GM12878 (cell line): ENCODE results near the gene NUDT1. TPM values are rescaled to one million over a fixed set of nuclear protein-coding genes. Genes with fewer than 3 reads are reported as not detected.
A peak's percentile ranks its signal among the peaks of the same experiment; 100 is the strongest.

Experiments used
- ATAC-seq: fragments of 200-7000 bp; cut with Tn5 transposase; 3 replicates; pipeline ENCODE4 v1.9.1; 2020; ENCODE audit warnings: mild to moderate bottlenecking, moderate library complexity
- BruUV-seq: library from RNA; stranded (reverse); fragments of 400-500 nt; replicated peaks from 2 replicates; lab custom pipeline; 2021; lab: Mats Ljungman, UMichigan
- CTCF ChIA-PET: fragments of 300-600 bp; sonication (Branson Sonifier 250); formaldehyde crosslinking; extraction: SDS; loops from one replicate; lab custom pipeline; 2021; ENCODE audit warnings: inconsistent platforms; lab: Yijun Ruan, JAX
- POLR2A ChIA-PET: fragments of 350-600 bp; formaldehyde crosslinking; extraction: SDS; loops from one replicate; lab custom pipeline; 2021; ENCODE audit warnings: inconsistent platforms; lab: Charles Lee
- RAD21 ChIA-PET: fragments of 300-600 bp; sonication (Branson Sonifier 250); formaldehyde crosslinking; loops from one replicate; lab custom pipeline; 2023; ENCODE audit warnings: antibody characterized with exemption; ENCODE audit not compliant: unreplicated experiment; lab: Charles Lee
- SMC1A ChIA-PET: fragments of 300-600 bp; sonication (Branson Sonifier 250); formaldehyde crosslinking; loops from one replicate; lab custom pipeline; 2023; ENCODE audit not compliant: unreplicated experiment, uncharacterized antibody; lab: Charles Lee
- DNase-seq: peaks from one replicate; pipeline ENCODE4 v3.0.0-alpha.2; 2011; ENCODE audit warnings: low read depth, low spot score
- FAIRE-seq: peaks from 3 replicates; lab custom pipeline; 2011; peaks lifted over from hg19 to GRCh38; lab: Jason Lieb, UNC
- H2AFZ ChIP-seq: 2 replicates; pipeline ENCODE4 v1.6.0; 2011; ENCODE audit warnings: low read depth, low read length, control low read depth; ENCODE audit not compliant: control insufficient read depth
- H3K27ac ChIP-seq: 2 replicates; pipeline ENCODE4 v1.5.1; 2011; ENCODE audit warnings: control low read depth; ENCODE audit not compliant: control insufficient read depth, insufficient read depth
- H3K27me3 ChIP-seq, 2 experiments: replicated peaks in 1 of 2; 2 replicates each; pipeline versions ENCODE4 v1.6.0 to v1.6.1; 2011; ENCODE audit warnings: low read length in 1 of 2; ENCODE audit not compliant: control insufficient read depth in 2 of 2, insufficient read depth in 2 of 2
- H3K36me3 ChIP-seq, 2 experiments: 2 replicates each; pipeline ENCODE4 v1.5.1; 2011; ENCODE audit warnings: low read length in 1 of 2; ENCODE audit not compliant: control insufficient read depth in 2 of 2, insufficient read depth in 2 of 2
- H3K4me1 ChIP-seq: 2 replicates; pipeline ENCODE4 v1.6.1; 2011; ENCODE audit warnings: mild to moderate bottlenecking, low read length, moderate library complexity, mixed read lengths; ENCODE audit not compliant: control insufficient read depth, insufficient read depth
- H3K4me2 ChIP-seq: 2 replicates; pipeline ENCODE4 v1.6.0; 2011; ENCODE audit warnings: control low read depth; ENCODE audit not compliant: control insufficient read depth, insufficient read depth
- H3K4me3 ChIP-seq: fragments of 200-600 bp; sonication (generic); 2 replicates; pipeline ENCODE4 v1.5.1; 2016
- H3K79me2 ChIP-seq: 2 replicates; pipeline ENCODE4 v1.6.0; 2011; ENCODE audit warnings: low read length; ENCODE audit not compliant: control insufficient read depth, insufficient read depth
- H3K9ac ChIP-seq: 2 replicates; pipeline ENCODE4 v1.8.0; 2011; ENCODE audit warnings: low read length, control low read depth, mixed read lengths; ENCODE audit not compliant: control insufficient read depth, insufficient read depth
- H3K9me3 ChIP-seq: replicated peaks from 3 replicates; pipeline ENCODE4 v1.5.1; 2011; ENCODE audit warnings: mild to moderate bottlenecking, low read length; ENCODE audit not compliant: control insufficient read depth, insufficient read depth
- H4K20me1 ChIP-seq: 2 replicates; pipeline ENCODE4 v1.6.0; 2011; ENCODE audit not compliant: control insufficient read depth, insufficient read depth
- BCL11A ChIP-seq: IDR thresholded peaks from 2 replicates; pipeline ENCODE4 v1.6.1; 2011; ENCODE audit warnings: low read depth, low read length
- HDGF ChIP-seq: fragments of 450-650 bp; IDR thresholded peaks from 2 replicates; pipeline ENCODE4 v1.6.1; 2016; ENCODE audit warnings: antibody characterized with exemption
- IKZF2 ChIP-seq, 2 experiments: fragments of 450-650 bp; IDR thresholded peaks; 2 replicates each; pipeline ENCODE4 v1.6.1; 2017; ENCODE audit warnings: mild to moderate bottlenecking in 2 of 2, moderate library complexity in 2 of 2
- MLLT1 ChIP-seq: fragments of 450-650 bp; IDR thresholded peaks from 2 replicates; pipeline ENCODE4 v1.6.1; 2016; ENCODE audit warnings: mild to moderate bottlenecking
- POLR2A ChIP-seq: IDR thresholded peaks from 2 replicates; pipeline ENCODE4 v1.6.1; 2011; ENCODE audit warnings: low read depth, mild to moderate bottlenecking, low read length
- RUNX3 ChIP-seq: IDR thresholded peaks from 2 replicates; pipeline ENCODE4 v1.6.1; 2012; ENCODE audit warnings: low read length, inconsistent platforms
- TCF3 ChIP-seq: IDR thresholded peaks from 2 replicates; pipeline ENCODE4 v1.6.1; 2012; ENCODE audit warnings: low read depth, mild to moderate bottlenecking, low read length, borderline replicate concordance; ENCODE audit not compliant: insufficient read depth
- ZNF592 ChIP-seq: fragments of 450-650 bp; IDR thresholded peaks from 2 replicates; pipeline ENCODE4 v1.6.1; 2017; ENCODE audit warnings: mild to moderate bottlenecking, moderate library complexity
- WGBS: methylation state at CpG from one replicate; pipeline ENCODE4 v1.1.6; 2016; ENCODE audit warnings: low lambda C conversion rate; ENCODE audit not compliant: insufficient replicate concordance, insufficient coverage; ENCODE audit errors: missing lambda C conversion rate; 5-methylcytosine and 5-hydroxymethylcytosine counted together
- in situ Hi-C: fragments of 300-500 bp; cut with MboI; formaldehyde crosslinking; loops from 9 replicates; pipeline ENCODE4 v1.14.3; 2018; ENCODE audit warnings: mixed read lengths
- intact Hi-C: fragments of 100-400 bp; cut with micrococcal nuclease; formaldehyde crosslinking; loops from one replicate; pipeline ENCODE4 v1.14.2; 2022; ENCODE audit not compliant: unreplicated experiment
- polyA plus RNA-seq, 11 experiments: library from polyadenylated mRNA; depleted of rRNA in 4 of 11; unstranded in 6 of 11; stranded (reverse) in 5 of 11; fragments of >200 nt; fragmentation: Nextera tagmentation in 4 of 11; fragmentation: Illumina TruSeq in 1 of 11; extraction: Ambion mirVana in 4 of 11; extraction: Trizol in 1 of 11; gene quantifications; 1 replicate in 1 of 11; 2 replicates in 10 of 11; pipeline versions ENCODE4 v1.2.1 to v1.2.3, GENCODE V29; 2011 to 2016; ENCODE audit warnings: inconsistent platforms in 2 of 11, missing spikeins in 2 of 11, low read depth in 1 of 11
- total RNA-seq, 4 experiments: library from RNA; depleted of rRNA in 3 of 4; stranded (reverse); fragments of >200 nt in 3 of 4; fragmentation: Illumina TruSeq in 1 of 4; extraction: Trizol in 1 of 4; gene quantifications; 2 replicates each; pipeline versions ENCODE4 v1.2.1 to v1.2.3, GENCODE V29; 2013 to 2021

The NUDT1 gene
- total and polyA plus RNA-seq, 10 of the 15 experiments (the other 5 are each of a cell fraction or from before 2014, with no cell fraction given), result 7.7 to 122 (median 59.2) TPM

GRCh38 chr7:2253525-2254244 lies 11.7 kb downstream of the NUDT1 start:
- H3K9ac ChIP-seq, result no peak overlapping the region
- H3K79me2 ChIP-seq, result peaks cover 3% of the 10 kb centered on the region
- no peak overlapping the region for H2AFZ ChIP-seq
- peaks cover 8 to 41% of the 10 kb centered on the region in 2 experiments; a peak in 3 of 4 replicates for H3K36me3 ChIP-seq
- no peaks in the 10 kb centered on the region for H4K20me1 ChIP-seq
- no peaks in the 10 kb centered on the region for H3K27me3 ChIP-seq
- ChIA-PET POLR2A (interaction anchor here (0.7 kb wide), 1 partner anchor 38 kb away, joined by 4 read pairs; no protein-coding TSS in a partner anchor), CTCF (no interaction called here), RAD21 (no interaction called here), SMC1A (no interaction called here)
- FAIRE-seq, result no peak
- TF ChIP-seq POLR2A (peak; percentile 23; the same call in 1 of the 2 replicates), RUNX3 (no peak)
- no TSS peak for BruUV-seq
- intact Hi-C loops (no loop called here), in situ Hi-C loops (no loop called here)
- 98% methylated on average over 22 of the region's 32 CpGs for WGBS
- no peak for ATAC-seq
- H3K9me3 ChIP-seq, result no peaks in the 10 kb centered on the region; the same call in 2 of the 3 replicates
- DNase-seq, result no peak
- H3K4me2 ChIP-seq, result no peak overlapping the region
- no peak overlapping the region for H3K4me3 ChIP-seq
- H3K27ac ChIP-seq, result no peak overlapping the region
- peaks cover 29% of the 10 kb centered on the region for H3K4me1 ChIP-seq

GRCh38 chr7:2254429-2255144 lies 12.6 kb downstream of the NUDT1 start:
- 94% methylated on average over 31 of the region's 31 CpGs for WGBS
- SMC1A ChIA-PET, result interaction anchor here (1.9 kb wide), 1 partner anchor 58 kb away, joined by 4 read pairs; no protein-coding TSS in a partner anchor
- Histone ChIP-seq H3K9ac (no peak overlapping the region), H4K20me1 (no peaks in the 10 kb centered on the region), H3K4me1 (peaks cover 29% of the 10 kb centered on the region), H3K79me2 (peaks cover 7% of the 10 kb centered on the region), H3K36me3 (peaks cover 8 to 42% of the 10 kb centered on the region in 2 experiments; a peak in 3 of 4 replicates), H3K4me2 (no peak overlapping the region), H3K27me3 (no peaks in the 10 kb centered on the region), H3K4me3 (no peak overlapping the region), H3K27ac (no peak overlapping the region), H2AFZ (no peak overlapping the region), H3K9me3 (no peaks in the 10 kb centered on the region; the same call in 2 of the 3 replicates)
- FAIRE-seq (no peak), DNase-seq (no peak), ATAC-seq (no peak)
- in situ Hi-C loops, result no loop called here
- intact Hi-C loops, result no loop called here
- RAD21 ChIA-PET, result interaction anchor here (0.6 kb wide), 1 partner anchor 718 kb away, joined by 3 read pairs; no protein-coding TSS in a partner anchor
- POLR2A ChIA-PET, result no interaction called here
- CTCF ChIA-PET, result no interaction called here
- BruUV-seq, result TSS peak; percentile 57
- TF ChIP-seq TCF3 (0 out of 2 replicates have a peak, but pooled peaks have one; percentile 9), MLLT1 (no peak), BCL11A (no peak), POLR2A (0 out of 2 replicates have a peak, but pooled peaks have one; percentile 19), IKZF2 (IDR thresholded peaks at IDR 0.05) (no peak), HDGF (no peak), ZNF592 (no peak)
